Loucy (cell line): ENCODE data around the gene NBL1.

Source experiments
- CTCF ChIP-seq: fragments of 200-600 bp; sonication (generic); conservative IDR thresholded peaks from 2 replicates; pipeline ENCODE4 v1.5.1; 2014; ENCODE audit warnings: mild to moderate bottlenecking, antibody characterized with exemption, low read length
- EZH2phosphoT487 ChIP-seq: fragments of 200-600 bp; IDR thresholded peaks from 2 replicates; pipeline ENCODE4 v1.6.1; 2018; ENCODE audit warnings: antibody characterized with exemption, mild to moderate bottlenecking, moderate library complexity, borderline replicate concordance

DNA sequence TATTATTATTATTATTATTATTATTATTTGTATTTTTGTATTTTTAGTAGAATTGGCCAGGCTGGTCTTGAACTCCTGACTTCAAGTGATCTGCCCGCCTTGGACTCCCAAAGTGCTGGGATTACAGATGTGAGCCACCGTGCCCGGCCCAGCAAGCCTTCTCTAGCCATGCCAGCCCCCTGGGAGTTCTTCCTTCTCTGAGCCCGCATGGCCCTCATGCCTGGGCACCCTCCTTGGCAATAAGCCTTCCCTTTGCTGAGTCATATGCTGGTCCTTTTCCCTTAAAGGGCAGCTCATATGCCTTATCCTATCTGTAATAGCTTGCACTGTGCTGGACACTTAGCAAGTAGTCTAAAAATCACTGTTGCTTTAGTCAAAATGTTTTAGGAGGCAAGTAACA lies 8.5 kb upstream of the NBL1 start:
- TF ChIP-seq CTCF (no peak), EZH2phosphoT487 (no peak)
